Large intestine (tissue), 3 donors: ENCODE measurements around the gene SHISA6. TPM values are rescaled to one million over a fixed set of nuclear protein-coding genes. Genes with fewer than 3 reads are reported as not detected.

Source experiments
- DNase-seq, 2 donors: peaks; one replicate each; pipeline versions ENCODE4 v3.0.0 to v3.0.0-alpha.2; 2013
- H3K27ac ChIP-seq: one replicate; pipeline ENCODE4 v1.5.1; 2013; ENCODE audit warnings: low read length
- H3K27me3 ChIP-seq: 2 replicates; pipeline ENCODE4 v1.6.1; 2013; ENCODE audit warnings: low read length; ENCODE audit not compliant: control insufficient read depth, insufficient read depth
- H3K36me3 ChIP-seq: 2 replicates; pipeline ENCODE4 v1.6.1; 2013; ENCODE audit warnings: low read length; ENCODE audit not compliant: control insufficient read depth, insufficient read depth
- H3K4me1 ChIP-seq: one replicate; pipeline ENCODE4 v1.6.1; 2013; ENCODE audit warnings: low read length; ENCODE audit not compliant: control insufficient read depth, insufficient read depth
- H3K4me3 ChIP-seq: one replicate; pipeline ENCODE4 v1.5.1; 2013; ENCODE audit warnings: low read length
- H3K9me3 ChIP-seq: one replicate; pipeline ENCODE4 v1.6.1; 2013; ENCODE audit warnings: mild to moderate bottlenecking, low read depth, low read length, moderate library complexity; ENCODE audit not compliant: control insufficient read depth
- whole genome bisulfite sequencing: methylation state at CpG from one replicate; pipeline ENCODE4 v1.1.5; 2013; ENCODE audit warnings: low lambda C conversion rate; ENCODE audit not compliant: insufficient coverage; 5-methylcytosine and 5-hydroxymethylcytosine counted together
- polyA plus RNA-seq: library from polyadenylated mRNA; unstranded; fragments of 120-200 nt; gene quantifications from one replicate; pipeline ENCODE4 v1.2.1, GENCODE V29; 2013

The SHISA6 gene
- polyA plus RNA-seq, 1 donor, result 0.24 TPM

DNA sequence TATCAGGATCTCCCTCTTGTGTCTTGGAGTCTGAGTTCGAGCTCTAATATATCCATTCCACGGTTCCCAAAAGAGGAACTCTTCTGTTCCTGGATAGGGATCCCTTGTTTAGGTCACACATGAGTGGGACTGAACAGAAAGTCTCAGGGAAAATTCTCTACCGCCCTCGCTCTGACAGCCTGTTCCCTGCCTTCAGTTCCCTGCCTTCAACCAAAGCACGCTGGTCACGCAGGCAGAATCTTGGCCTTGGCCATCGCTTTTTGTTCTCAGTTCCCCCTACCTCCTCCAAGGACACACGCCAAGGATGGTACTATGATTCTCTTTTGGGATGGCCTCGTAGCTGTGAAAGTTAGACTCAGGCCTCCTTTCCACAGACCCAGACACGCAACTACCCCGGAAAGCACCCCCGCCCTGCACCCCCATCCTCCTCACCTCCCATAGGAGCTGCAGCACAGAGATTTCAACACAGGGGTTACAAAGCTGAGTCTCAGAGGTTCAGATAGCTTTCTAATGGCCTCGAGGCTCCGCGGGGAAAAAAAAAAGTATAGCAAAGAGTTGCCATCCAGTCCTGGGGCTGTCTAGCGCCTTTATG is 1.5 kb upstream of the SHISA6 start:
- WGBS, result no CpG with 5 or more reads among the region's 16 CpGs
- Histone ChIP-seq H3K4me1 (no peaks in the 10 kb centered on the region), H3K27ac (no peak overlapping the region), H3K9me3 (peaks cover 4% of the 10 kb centered on the region), H3K36me3 (no peaks in the 10 kb centered on the region), H3K4me3 (no peak overlapping the region), H3K27me3 (peaks cover 56% of the 10 kb centered on the region)
- no peak for DNase-seq

- H3K4me1 ChIP-seq, result no peaks in the 10 kb centered on the region
- H3K9me3 ChIP-seq, result peaks cover 4% of the 10 kb centered on the region
- peaks cover 63% of the 10 kb centered on the region for H3K27me3 ChIP-seq
- DNase-seq, result peak in 1 of 2 donors; percentile 17
- H3K36me3 ChIP-seq, result no peaks in the 10 kb centered on the region
- H3K27ac ChIP-seq, result no peak overlapping the region
- WGBS, result no CpG with 5 or more reads among the region's 90 CpGs
- H3K4me3 ChIP-seq, result no peak overlapping the region
Observed at GRCh38 chr17:11240041-11240840, 772 bp upstream of the SHISA6 start.

DNA sequence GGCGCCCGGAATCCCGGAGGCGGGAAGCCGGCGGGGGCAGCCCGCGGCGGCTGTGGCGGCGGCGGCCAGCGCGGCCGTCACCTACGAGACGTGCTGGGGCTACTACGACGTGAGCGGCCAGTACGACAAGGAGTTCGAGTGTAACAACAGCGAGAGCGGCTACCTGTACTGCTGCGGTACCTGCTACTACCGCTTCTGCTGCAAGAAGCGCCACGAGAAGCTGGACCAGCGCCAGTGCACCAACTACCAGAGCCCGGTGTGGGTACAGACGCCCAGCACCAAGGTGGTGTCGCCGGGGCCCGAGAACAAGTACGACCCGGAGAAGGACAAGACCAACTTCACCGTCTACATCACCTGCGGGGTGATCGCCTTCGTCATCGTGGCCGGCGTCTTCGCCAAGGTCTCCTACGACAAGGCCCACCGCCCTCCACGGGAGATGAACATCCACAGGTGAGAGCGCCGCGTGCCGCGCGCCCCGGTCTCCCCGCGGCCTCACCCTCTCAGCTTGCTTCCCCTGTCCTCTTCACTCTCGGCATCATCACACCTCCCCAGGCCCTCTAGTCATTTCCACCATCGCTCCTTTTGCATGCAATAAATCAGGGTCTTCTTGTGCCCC is 706 bp downstream of the SHISA6 start:
- Histone ChIP-seq H3K9me3 (peaks cover 4% of the 10 kb centered on the region), H3K36me3 (no peaks in the 10 kb centered on the region), H3K4me1 (no peaks in the 10 kb centered on the region), H3K4me3 (no peak overlapping the region), H3K27me3 (peaks cover 63% of the 10 kb centered on the region), H3K27ac (no peak overlapping the region)
- no peak for DNase-seq
- 0% methylated on average over 1 of the region's 58 CpGs for WGBS

- H3K4me1 ChIP-seq, result no peaks in the 10 kb centered on the region
- H3K36me3 ChIP-seq, result no peaks in the 10 kb centered on the region
- peaks cover 4% of the 10 kb centered on the region for H3K9me3 ChIP-seq
- WGBS, result no CpG with 5 or more reads among the region's 9 CpGs
- no peak overlapping the region for H3K4me3 ChIP-seq
- no peak for DNase-seq
- H3K27me3 ChIP-seq, result peaks cover 63% of the 10 kb centered on the region
- no peak overlapping the region for H3K27ac ChIP-seq
Observed at GRCh38 chr17:11242411-11242810, 1.4 kb downstream of the SHISA6 start.

- H3K4me1 ChIP-seq, result no peaks in the 10 kb centered on the region
- peaks cover 44% of the 10 kb centered on the region for H3K27me3 ChIP-seq
- no CpG with 5 or more reads among the region's 6 CpGs for WGBS
Observed at GRCh38 chr17:11244776-11245175, 3.8 kb downstream of the SHISA6 start.

DNA sequence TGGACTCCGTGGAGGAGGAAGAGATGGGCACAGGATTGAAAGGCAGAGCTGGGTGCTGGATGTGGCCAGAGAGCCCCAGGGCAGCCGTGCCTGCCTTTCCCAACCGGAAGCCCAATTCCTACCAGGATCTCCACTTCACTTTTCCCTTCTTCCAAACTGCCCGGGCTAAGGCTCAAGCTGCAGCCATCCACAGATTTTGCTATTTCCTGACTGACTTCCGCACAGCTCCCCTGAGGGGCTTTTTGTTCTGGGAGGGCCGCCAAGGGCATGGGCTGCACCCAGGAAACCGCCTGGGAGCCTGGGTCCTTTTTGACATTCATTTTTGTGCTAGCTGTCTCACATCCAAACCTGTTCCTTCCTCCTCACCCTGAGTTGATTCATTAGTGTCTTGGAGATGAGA is 4.2 kb downstream of the SHISA6 start:
- peaks cover 1% of the 10 kb centered on the region for H3K9me3 ChIP-seq
- no peak for DNase-seq
- H3K27me3 ChIP-seq, result peaks cover 40% of the 10 kb centered on the region
- no peak overlapping the region for H3K4me3 ChIP-seq
- H3K36me3 ChIP-seq, result no peaks in the 10 kb centered on the region
- 100% methylated on average over 1 of the region's 7 CpGs for WGBS
- H3K27ac ChIP-seq, result no peak overlapping the region
- no peaks in the 10 kb centered on the region for H3K4me1 ChIP-seq

More at GRCh38 chr17:11244776-11245175, 3.8 kb downstream of the SHISA6 start:
- Histone ChIP-seq H3K36me3 (no peaks in the 10 kb centered on the region), H3K9me3 (peaks cover 4% of the 10 kb centered on the region), H3K4me3 (no peak overlapping the region), H3K27ac (no peak overlapping the region)
- DNase-seq, result no peak

- no peak overlapping the region for H3K4me3 ChIP-seq
- H3K27me3 ChIP-seq, result peaks cover 39% of the 10 kb centered on the region
- H3K9me3 ChIP-seq, result no peaks in the 10 kb centered on the region
- no peaks in the 10 kb centered on the region for H3K4me1 ChIP-seq
- WGBS, result no CpG with 5 or more reads among the region's 3 CpGs
- no peak for DNase-seq
- no peaks in the 10 kb centered on the region for H3K36me3 ChIP-seq
- H3K27ac ChIP-seq, result no peak overlapping the region
Observed at GRCh38 chr17:11245791-11246190, 4.8 kb downstream of the SHISA6 start.

- no CpG with 5 or more reads among the region's 7 CpGs for WGBS
- no peak overlapping the region for H3K27ac ChIP-seq
- DNase-seq, result no peak
- no peaks in the 10 kb centered on the region for H3K36me3 ChIP-seq
- H3K4me3 ChIP-seq, result no peak overlapping the region
- peaks cover 3% of the 10 kb centered on the region for H3K27me3 ChIP-seq
- no peaks in the 10 kb centered on the region for H3K4me1 ChIP-seq
- H3K9me3 ChIP-seq, result no peaks in the 10 kb centered on the region
Observed at GRCh38 chr17:11250161-11250560, 9.1 kb downstream of the SHISA6 start.

DNA sequence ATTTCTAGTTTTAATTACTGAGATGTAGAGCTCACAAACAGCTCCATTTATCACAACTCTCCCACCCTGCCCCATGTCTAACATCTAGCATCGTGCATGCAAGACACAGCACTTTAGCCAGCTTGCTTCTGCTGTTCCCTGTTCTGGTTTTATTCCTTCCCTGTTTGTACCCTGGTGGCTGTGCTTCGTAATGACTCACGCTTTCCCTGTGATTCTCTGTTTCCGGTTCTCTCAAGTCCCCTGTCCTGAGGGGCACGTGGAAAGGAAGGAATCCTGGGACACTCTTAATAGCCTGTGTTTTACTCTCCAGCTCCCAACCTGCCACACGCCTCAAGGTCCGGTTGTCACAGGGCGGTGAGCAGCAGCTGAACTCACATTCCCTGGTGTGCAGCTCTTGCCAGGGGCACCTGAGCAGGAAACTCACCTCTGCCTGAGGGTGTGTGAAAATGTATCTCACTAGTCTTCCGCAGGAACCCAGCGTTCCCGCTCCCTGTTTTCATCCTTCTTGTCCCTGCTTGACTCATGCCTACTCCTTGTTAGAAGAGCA is 10.6 kb downstream of the SHISA6 start:
- Histone ChIP-seq H3K27ac (no peak overlapping the region), H3K27me3 (no peaks in the 10 kb centered on the region)
- WGBS, result no CpG with 5 or more reads among the region's 11 CpGs

GRCh38 chr17:11252146-11252545 is 11.1 kb downstream of the SHISA6 start:
- Histone ChIP-seq H3K36me3 (no peaks in the 10 kb centered on the region), H3K27me3 (no peaks in the 10 kb centered on the region), H3K4me1 (no peaks in the 10 kb centered on the region), H3K27ac (no peak overlapping the region), H3K9me3 (no peaks in the 10 kb centered on the region), H3K4me3 (no peak overlapping the region)
- WGBS, result 84% methylated on average over 6 of the region's 11 CpGs
- DNase-seq, result no peak

More for the DNA sequence above, 10.6 kb downstream of the SHISA6 start:
- Histone ChIP-seq H3K36me3 (no peaks in the 10 kb centered on the region), H3K4me1 (no peaks in the 10 kb centered on the region), H3K9me3 (no peaks in the 10 kb centered on the region), H3K4me3 (no peak overlapping the region)
- DNase-seq, result no peak
